H1 (cell line): Measurements from ENCODE around the gene OTUD3. TPM values are rescaled to one million over a fixed set of nuclear protein-coding genes. Genes with fewer than 3 reads are reported as not detected.

Experiments used
- CTCF ChIA-PET: fragments of 300-600 bp; sonication (Branson Sonifier 250); formaldehyde crosslinking; loops from one replicate; lab custom pipeline; 2021; ENCODE audit not compliant: partially characterized antibody; lab: Charles Lee
- POLR2A ChIA-PET: fragments of 300-600 bp; sonication (Branson Sonifier 250); formaldehyde crosslinking; loops from one replicate; lab custom pipeline; 2021; ENCODE audit warnings: inconsistent platforms; ENCODE audit not compliant: partially characterized antibody; lab: Charles Lee
- DNase-seq, 2 experiments: peaks; one replicate each; pipeline versions ENCODE4 v3.0.0 to v3.0.0-alpha.2; 2010 to 2022; ENCODE audit warnings: low spot score in 2 of 2, low read depth in 1 of 2, mixed read lengths in 1 of 2
- FAIRE-seq: peaks from 2 replicates; lab custom pipeline; 2011; peaks lifted over from hg19 to GRCh38; lab: Jason Lieb, UNC
- H2AFZ ChIP-seq: 2 replicates; pipeline ENCODE4 v1.8.1; 2012; ENCODE audit warnings: low read length, inconsistent platforms
- H2AK5ac ChIP-seq: 2 replicates; pipeline ENCODE4 v1.6.1; 2013; ENCODE audit warnings: low read depth, low read length
- H2BK120ac ChIP-seq: replicated peaks from 2 replicates; pipeline ENCODE3; 2013; ENCODE audit warnings: low read depth, low read length, inconsistent platforms
- H2BK12ac ChIP-seq: 2 replicates; pipeline ENCODE4 v1.6.1; 2013; ENCODE audit warnings: low read depth, low read length
- H2BK15ac ChIP-seq: 2 replicates; pipeline ENCODE4 v1.6.1; 2013; ENCODE audit warnings: low read length
- H2BK20ac ChIP-seq: 2 replicates; pipeline ENCODE4 v1.6.1; 2013; ENCODE audit warnings: low read length
- H2BK5ac ChIP-seq: 2 replicates; pipeline ENCODE4 v1.6.1; 2013; ENCODE audit warnings: low read depth, low read length
- H3K14ac ChIP-seq: 2 replicates; pipeline ENCODE4 v1.6.1; 2013; ENCODE audit warnings: inconsistent platforms; ENCODE audit not compliant: insufficient read length
- H3K18ac ChIP-seq: 2 replicates; pipeline ENCODE4 v1.6.1; 2013; ENCODE audit warnings: low read length; ENCODE audit errors: extremely low read depth
- H3K23ac ChIP-seq: 2 replicates; pipeline ENCODE4 v1.6.1; 2013; ENCODE audit warnings: inconsistent platforms; ENCODE audit not compliant: insufficient read length
- H3K23me2 ChIP-seq: 2 replicates; pipeline ENCODE4 v1.6.1; 2013; ENCODE audit warnings: low read depth, low read length
- H3K27ac ChIP-seq: 2 replicates; pipeline ENCODE4 v1.6.1; 2011; ENCODE audit warnings: low read depth, low read length, inconsistent platforms
- H3K27me3 ChIP-seq, 4 experiments: replicated peaks in 1 of 4; 1 replicate in 1 of 4; 2 replicates in 3 of 4; pipeline versions ENCODE4 v1.6.1 to v1.8.1; 2011 to 2013; ENCODE audit warnings: low read length in 3 of 4, mild to moderate bottlenecking in 3 of 4, inconsistent platforms in 2 of 4, mixed read lengths in 2 of 4, moderate library complexity in 1 of 4; ENCODE audit not compliant: control insufficient read depth in 3 of 4, insufficient read depth in 3 of 4; ENCODE audit errors: extremely low read depth in 1 of 4
- H3K36me3 ChIP-seq, 4 experiments: 2 replicates each; pipeline versions ENCODE4 v1.6.1 to v1.8.1; 2011 to 2013; ENCODE audit warnings: mild to moderate bottlenecking in 4 of 4, low read length in 3 of 4, moderate library complexity in 2 of 4, control low read depth in 1 of 4, inconsistent platforms in 1 of 4; ENCODE audit not compliant: insufficient read depth in 4 of 4, control insufficient read depth in 2 of 4
- H3K4ac ChIP-seq: replicated peaks from 2 replicates; pipeline ENCODE3; 2013; ENCODE audit warnings: low read length, low read depth, mixed read lengths, inconsistent platforms; ENCODE audit not compliant: insufficient read length
- H3K4me1 ChIP-seq, 4 experiments: replicated peaks in 1 of 4; 1 replicate in 1 of 4; 2 replicates in 3 of 4; pipeline versions ENCODE4 v1.6.1 to v1.8.1; 2011 to 2013; ENCODE audit warnings: low read length in 3 of 4, inconsistent platforms in 2 of 4, mixed read lengths in 1 of 4; ENCODE audit not compliant: insufficient read depth in 4 of 4, control insufficient read depth in 3 of 4
- H3K4me2 ChIP-seq, 2 experiments: 2 replicates each; pipeline versions ENCODE4 v1.6.1 to v1.8.1; 2011 to 2013; ENCODE audit warnings: low read depth in 2 of 2, low read length in 2 of 2, control low read depth in 1 of 2, inconsistent platforms in 1 of 2, mild to moderate bottlenecking in 1 of 2; ENCODE audit not compliant: insufficient read depth in 1 of 2
- H3K4me3 ChIP-seq, 4 experiments: fragments of 200-600, 300-600 bp in 1 of 4; sonication (generic), shearing (Covaris generic), sonication (Bioruptor Twin) in 1 of 4; 2 replicates each; pipeline versions ENCODE4 v1.5.1 to v1.8.1; 2011 to 2016; ENCODE audit warnings: low read length in 4 of 4, low read depth in 3 of 4, control low read depth in 2 of 4, inconsistent platforms in 2 of 4, mild to moderate bottlenecking in 2 of 4, mixed read lengths in 1 of 4, moderate library complexity in 1 of 4; ENCODE audit not compliant: insufficient read depth in 2 of 4; ENCODE audit errors: extremely low read depth in 1 of 4
- H3K56ac ChIP-seq: replicated peaks from 2 replicates; pipeline ENCODE3; 2013; ENCODE audit warnings: low read depth, mild to moderate bottlenecking, mixed read lengths, low read length, inconsistent platforms; ENCODE audit not compliant: insufficient read length
- H3K79me1 ChIP-seq: 2 replicates; pipeline ENCODE4 v1.6.1; 2013; ENCODE audit warnings: low read depth, low read length, control low read depth
- H3K79me2 ChIP-seq, 2 experiments: 2 replicates each; pipeline versions ENCODE4 v1.6.1 to v1.8.1; 2012 to 2013; ENCODE audit warnings: low read length in 2 of 2, mild to moderate bottlenecking in 2 of 2, inconsistent platforms in 1 of 2; ENCODE audit not compliant: insufficient read depth in 2 of 2, control insufficient read depth in 1 of 2
- H3K9ac ChIP-seq, 4 experiments: replicated peaks in 1 of 4; 1 replicate in 1 of 4; 2 replicates in 3 of 4; pipeline versions ENCODE4 v1.6.1 to v1.8.1; 2011 to 2013; ENCODE audit warnings: low read depth in 3 of 4, low read length in 3 of 4, control low read depth in 2 of 4, mild to moderate bottlenecking in 2 of 4, moderate library complexity in 2 of 4, inconsistent platforms in 1 of 4; ENCODE audit errors: extremely low read depth in 1 of 4
- H3K9me3 ChIP-seq, 2 experiments: 2 replicates each; pipeline versions ENCODE4 v1.6.1 to v1.8.1; 2012 to 2013; ENCODE audit warnings: mild to moderate bottlenecking in 2 of 2, moderate library complexity in 2 of 2, control low read depth in 1 of 2, inconsistent platforms in 1 of 2, low read depth in 1 of 2, low read length in 1 of 2, mixed read lengths in 1 of 2; ENCODE audit not compliant: insufficient read depth in 2 of 2
- H4K20me1 ChIP-seq, 2 experiments: replicated peaks in 1 of 2; 2 replicates each; pipeline versions ENCODE3 to v1.8.1; 2011 to 2013; ENCODE audit warnings: inconsistent platforms in 2 of 2, low read length in 2 of 2, mild to moderate bottlenecking in 1 of 2; ENCODE audit not compliant: insufficient read depth in 2 of 2, control insufficient read depth in 1 of 2
- H4K5ac ChIP-seq: 2 replicates; pipeline ENCODE4 v1.6.1; 2013; ENCODE audit warnings: low read length, low read depth, mixed read lengths, inconsistent platforms; ENCODE audit not compliant: insufficient read length
- H4K8ac ChIP-seq: 2 replicates; pipeline ENCODE4 v1.8.0; 2013; ENCODE audit warnings: mild to moderate bottlenecking, moderate library complexity, low read length, inconsistent platforms; ENCODE audit not compliant: insufficient read depth; ENCODE audit errors: extremely low read depth
- H4K91ac ChIP-seq: replicated peaks from 2 replicates; pipeline ENCODE3; 2013; ENCODE audit warnings: low read length, mixed read lengths, inconsistent platforms; ENCODE audit not compliant: insufficient read length
- CEBPB ChIP-seq: IDR thresholded peaks from 2 replicates; pipeline ENCODE4 v1.6.1; 2012; ENCODE audit warnings: low read depth, low read length
- GABPA ChIP-seq: IDR thresholded peaks from 2 replicates; pipeline ENCODE4 v1.6.1; 2011; ENCODE audit warnings: mild to moderate bottlenecking, low read length, moderate library complexity, borderline replicate concordance; ENCODE audit not compliant: insufficient read depth
- WGBS, 2 experiments: shearing (Covaris generic) in 1 of 2; methylation state at CpG; one replicate each; pipeline versions ENCODE4 v1.1.6 to v1.1.7; 2013 to 2015; ENCODE audit warnings: low lambda C conversion rate in 2 of 2, mixed read lengths in 2 of 2, inconsistent platforms in 1 of 2, low coverage in 1 of 2, missing lambda C conversion rate in 1 of 2; ENCODE audit not compliant: insufficient replicate concordance in 2 of 2, insufficient coverage in 1 of 2, insufficient read length in 1 of 2; ENCODE audit errors: extremely low coverage in 1 of 2, missing lambda C conversion rate in 1 of 2; 5-methylcytosine and 5-hydroxymethylcytosine counted together
- polyA plus RNA-seq, 7 experiments: library from polyadenylated mRNA; depleted of rRNA in 3 of 7; stranded (reverse) in 5 of 7; unstranded in 2 of 7; fragments of >200 nt in 5 of 7; fragments of 200-250 nt in 2 of 7; gene quantifications; 1 replicate in 5 of 7; 2 replicates in 1 of 7; 4 replicates in 1 of 7; pipeline versions ENCODE4 v1.2.1 to v1.2.3, GENCODE V29; 2011 to 2013; ENCODE audit warnings: missing spikeins in 2 of 7, mixed read lengths in 2 of 7
- total RNA-seq: library from RNA; stranded (reverse); fragmentation: NEBNext Ultra II Directional; extraction: Animal tissue kit (Norgen Biotek cat#: 25700); gene quantifications from 2 replicates; pipeline ENCODE4 v1.2.1, GENCODE V29; 2021

OTUD3 gene
- total and polyA plus RNA-seq, 2 of the 8 experiments (the other 6 are each of a cell fraction or from before 2014, with no cell fraction given): 6.3 to 11.9 TPM

GRCh38 chr1:19942088-19942487 is 59.9 kb downstream of the OTUD3 start:
- Histone ChIP-seq H2BK12ac (no peak overlapping the region), H4K8ac (no peak overlapping the region), H2BK120ac (no peak overlapping the region), H3K18ac (no peak overlapping the region), H3K36me3 (no peaks in the 10 kb centered on the region), H2BK5ac (no peak overlapping the region), H4K20me1 (no peaks in the 10 kb centered on the region), H4K91ac (no peak overlapping the region), H2AK5ac (no peak overlapping the region), H3K23me2 (no peaks in the 10 kb centered on the region; the same call in 1 of the 2 replicates), H3K23ac (no peak overlapping the region), H3K4me2 (no peak overlapping the region), H2BK20ac (no peak overlapping the region), H3K9ac (no peak overlapping the region), H2AFZ (no peak overlapping the region), H3K4ac (no peak overlapping the region), H3K4me1 (peaks cover 0 to 5% (median 0%) of the 10 kb centered on the region in 4 experiments; a peak in 1 of 7 replicates), H2BK15ac (no peak overlapping the region), H3K79me2 (no peaks in the 10 kb centered on the region), H3K56ac (no peak overlapping the region), H4K5ac (no peak overlapping the region), H3K14ac (no peak overlapping the region), H3K4me3 (no peak overlapping the region), H3K79me1 (no peaks in the 10 kb centered on the region), H3K27me3 (no peaks in the 10 kb centered on the region), H3K27ac (no peak overlapping the region), H3K9me3 (peaks cover 0 to 2% of the 10 kb centered on the region in 2 experiments; a peak in 1 of 4 replicates)
- DNase-seq (no peak), FAIRE-seq (no peak)
- ChIA-PET CTCF (interaction anchor here (0.6 to 1.8 kb wide), 2 partner anchors 199 to 210 kb away, joined by 3 to 4 read pairs; no protein-coding TSS in a partner anchor), POLR2A (no interaction called here)
- no peak for TF ChIP-seq GABPA
- TF ChIP-seq CEBPB: no peak
- WGBS, 2 experiments: 89% methylated on average over 3 of the region's 3 CpGs; no CpG with 5 or more reads in 1 of the 2 experiments
